Upper lobe of right lung (tissue), 1 donor: ENCODE results near the gene RIPOR2. TPM values are rescaled to one million over a fixed set of nuclear protein-coding genes. Genes with fewer than 3 reads are reported as not detected.

Experiments
- ATAC-seq: fragments of 200-7000 bp; cut with Tn5 transposase; one replicate; pipeline ENCODE4 v1.9.1; 2020; ENCODE audit warnings: mild to moderate bottlenecking, moderate library complexity
- DNase-seq: peaks from one replicate; pipeline ENCODE4 v3.0.0-alpha.2; 2020
- H3K27ac ChIP-seq: fragments of 200-600 bp; one replicate; pipeline ENCODE4 v1.8.0; 2022
- H3K27me3 ChIP-seq: fragments of 200-600 bp; one replicate; pipeline ENCODE4 v1.8.0; 2022; ENCODE audit warnings: mild to moderate bottlenecking
- H3K36me3 ChIP-seq: fragments of 200-600 bp; one replicate; pipeline ENCODE4 v1.8.0; 2022
- H3K4me1 ChIP-seq: fragments of 200-600 bp; one replicate; pipeline ENCODE4 v1.8.0; 2022
- H3K4me3 ChIP-seq: fragments of 200-600 bp; one replicate; pipeline ENCODE4 v1.8.0; 2022; ENCODE audit warnings: mild to moderate bottlenecking
- H3K9me3 ChIP-seq: fragments of 200-600 bp; one replicate; pipeline ENCODE4 v1.8.0; 2022
- intact Hi-C: fragments of 100-400 bp; cut with DNase I; formaldehyde crosslinking; loops from one replicate; pipeline ENCODE4 v1.11.0; 2022
- total RNA-seq: library from RNA; stranded (reverse); fragmentation: NEBNext Ultra II Directional; extraction: Animal tissue kit (Norgen Biotek cat#: 25700); gene quantifications from one replicate; pipeline ENCODE4 v1.2.1, GENCODE V29; 2021
- TF ChIP-seq, protein P1 (sequence below): fragments of 200-600 bp; IDR thresholded peaks from one replicate; pipeline ENCODE4 v1.8.0; 2022; ENCODE audit warnings: antibody characterized with exemption
- donor health status: DM: no; HTN: yes; CAD: no; lungs with severe emphysema.

The RIPOR2 gene
- total RNA-seq, 1 donor from 2014 or later = 25.6 TPM

GRCh38 chr6:24980507-24981385, 45.0 kb upstream of the RIPOR2 start:
- TF ChIP-seq, protein P1, sequence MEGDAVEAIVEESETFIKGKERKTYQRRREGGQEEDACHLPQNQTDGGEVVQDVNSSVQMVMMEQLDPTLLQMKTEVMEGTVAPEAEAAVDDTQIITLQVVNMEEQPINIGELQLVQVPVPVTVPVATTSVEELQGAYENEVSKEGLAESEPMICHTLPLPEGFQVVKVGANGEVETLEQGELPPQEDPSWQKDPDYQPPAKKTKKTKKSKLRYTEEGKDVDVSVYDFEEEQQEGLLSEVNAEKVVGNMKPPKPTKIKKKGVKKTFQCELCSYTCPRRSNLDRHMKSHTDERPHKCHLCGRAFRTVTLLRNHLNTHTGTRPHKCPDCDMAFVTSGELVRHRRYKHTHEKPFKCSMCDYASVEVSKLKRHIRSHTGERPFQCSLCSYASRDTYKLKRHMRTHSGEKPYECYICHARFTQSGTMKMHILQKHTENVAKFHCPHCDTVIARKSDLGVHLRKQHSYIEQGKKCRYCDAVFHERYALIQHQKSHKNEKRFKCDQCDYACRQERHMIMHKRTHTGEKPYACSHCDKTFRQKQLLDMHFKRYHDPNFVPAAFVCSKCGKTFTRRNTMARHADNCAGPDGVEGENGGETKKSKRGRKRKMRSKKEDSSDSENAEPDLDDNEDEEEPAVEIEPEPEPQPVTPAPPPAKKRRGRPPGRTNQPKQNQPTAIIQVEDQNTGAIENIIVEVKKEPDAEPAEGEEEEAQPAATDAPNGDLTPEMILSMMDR = no peak
- DNase-seq (no peak), ATAC-seq (peak; percentile 86)
- peak overlapping the region; percentile 47 for H3K27ac ChIP-seq
- no peaks in the 10 kb centered on the region for H3K9me3 ChIP-seq
- H3K27me3 ChIP-seq = no peaks in the 10 kb centered on the region
- H3K4me1 ChIP-seq = no peaks in the 10 kb centered on the region
- intact Hi-C loops = no loop called here
- no peaks in the 10 kb centered on the region for H3K36me3 ChIP-seq
- no peak overlapping the region for H3K4me3 ChIP-seq

DNA sequence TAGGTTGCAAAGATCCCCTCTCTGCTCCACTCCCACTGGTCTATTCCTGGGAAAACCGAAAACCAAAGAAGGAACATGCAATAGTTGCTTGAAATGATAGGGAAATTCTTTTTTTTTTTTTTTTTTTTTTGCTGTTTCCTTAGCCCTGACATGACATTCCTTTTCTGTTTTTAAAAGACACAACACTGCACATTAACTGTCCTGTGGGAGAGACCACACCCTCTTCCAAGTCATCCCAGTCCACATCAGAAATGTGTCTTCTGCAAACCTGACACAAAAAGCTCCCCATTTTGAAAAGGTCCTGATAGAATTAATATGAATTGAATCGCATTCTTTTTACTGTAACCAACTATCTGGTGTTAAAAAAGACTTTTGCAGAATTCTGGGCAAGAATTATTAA, 43.4 kb upstream of the RIPOR2 start:
- TF ChIP-seq, protein P1 = no peak
- Histone ChIP-seq H3K27ac (no peak overlapping the region), H3K36me3 (no peaks in the 10 kb centered on the region), H3K4me3 (no peak overlapping the region), H3K4me1 (no peaks in the 10 kb centered on the region), H3K27me3 (no peaks in the 10 kb centered on the region), H3K9me3 (no peaks in the 10 kb centered on the region)
- intact Hi-C loops = no loop called here
- ATAC-seq (no peak), DNase-seq (no peak)

- Histone ChIP-seq H3K27ac (no peak overlapping the region), H3K27me3 (no peaks in the 10 kb centered on the region), H3K4me3 (no peak overlapping the region), H3K4me1 (no peaks in the 10 kb centered on the region), H3K9me3 (no peaks in the 10 kb centered on the region), H3K36me3 (no peaks in the 10 kb centered on the region)
- TF ChIP-seq, protein P1 = no peak
- no peak for DNase-seq
- intact Hi-C loops = no loop called here
- no peak for ATAC-seq
Measured at GRCh38 chr6:24974182-24975171, 38.7 kb upstream of the RIPOR2 start.

GRCh38 chr6:24972311-24972958, 36.7 kb upstream of the RIPOR2 start:
- no peaks in the 10 kb centered on the region for H3K27me3 ChIP-seq
- no peak overlapping the region for H3K4me3 ChIP-seq
- no peaks in the 10 kb centered on the region for H3K4me1 ChIP-seq
- ATAC-seq = no peak
- no peaks in the 10 kb centered on the region for H3K9me3 ChIP-seq
- no peaks in the 10 kb centered on the region for H3K36me3 ChIP-seq
- intact Hi-C loops = no loop called here
- TF ChIP-seq, protein P1 = no peak
- DNase-seq = no peak
- H3K27ac ChIP-seq = no peak overlapping the region

- ATAC-seq (no peak), DNase-seq (no peak)
- TF ChIP-seq, protein P1 = no peak
- no peaks in the 10 kb centered on the region for H3K4me1 ChIP-seq
- no peaks in the 10 kb centered on the region for H3K27me3 ChIP-seq
- intact Hi-C loops = no loop called here
- no peak overlapping the region for H3K4me3 ChIP-seq
- H3K27ac ChIP-seq = no peak overlapping the region
- H3K9me3 ChIP-seq = no peaks in the 10 kb centered on the region
- no peaks in the 10 kb centered on the region for H3K36me3 ChIP-seq
Measured at GRCh38 chr6:24971067-24971466, 35.3 kb upstream of the RIPOR2 start.
